HG02981 (cell line): ENCODE data around the gene HELLS.
"Not testable (repeated sequence)": the region's sequence is repeated elsewhere in the genome, so short reads cannot be mapped to it uniquely, and the experiment has no call there.

Experiments
- ATAC-seq: cut with Tn5 transposase; IDR thresholded peaks from one replicate; pipeline ENCODE4 v1.9.1; 2021; ENCODE audit warnings: mild to moderate bottlenecking, moderate library complexity; ENCODE audit not compliant: unreplicated experiment

HELLS gene

DNA sequence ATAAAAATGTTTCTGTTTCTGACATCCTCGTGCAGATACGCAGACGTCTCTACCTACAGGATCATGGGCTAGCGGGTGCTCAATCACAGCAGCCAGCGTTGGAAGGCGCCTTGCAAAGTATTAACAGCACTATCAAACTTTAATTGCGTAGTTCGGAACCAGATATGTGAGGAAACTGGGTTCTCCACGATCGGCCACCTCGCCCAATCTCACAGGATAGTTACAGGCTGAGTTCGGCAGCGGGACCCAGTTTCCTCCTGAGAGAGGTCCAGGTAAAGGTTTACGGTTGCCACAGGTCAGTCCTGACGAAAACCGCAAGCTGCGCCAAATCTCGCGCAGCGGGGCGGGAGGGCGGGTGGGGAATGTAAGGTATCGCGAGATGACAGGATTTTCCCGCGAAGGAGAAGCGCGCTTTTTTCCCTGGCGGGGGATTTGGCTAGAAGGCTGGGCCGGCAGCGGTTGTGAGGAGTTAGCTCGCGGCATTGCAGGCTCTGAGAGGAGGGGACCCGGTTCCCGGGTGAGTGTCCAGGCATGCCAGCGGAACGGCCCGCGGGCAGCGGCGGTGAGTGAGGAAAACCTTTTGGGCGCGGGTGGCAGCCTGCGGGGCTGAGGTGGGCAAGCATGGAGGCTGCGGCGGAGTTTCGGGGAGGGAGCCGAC lies at the start of gene HELLS:
HELLS (plus strand) TSS at position 398 of the 658 bp plus-strand sequence; CDS start at position 532, 134 bp downstream.
- ATAC-seq = peak; percentile 74

- ATAC-seq = peak; percentile 48
These were observed 49.6 kb upstream of the HELLS start for GRCh38 chr10:94496010-94496409.

DNA sequence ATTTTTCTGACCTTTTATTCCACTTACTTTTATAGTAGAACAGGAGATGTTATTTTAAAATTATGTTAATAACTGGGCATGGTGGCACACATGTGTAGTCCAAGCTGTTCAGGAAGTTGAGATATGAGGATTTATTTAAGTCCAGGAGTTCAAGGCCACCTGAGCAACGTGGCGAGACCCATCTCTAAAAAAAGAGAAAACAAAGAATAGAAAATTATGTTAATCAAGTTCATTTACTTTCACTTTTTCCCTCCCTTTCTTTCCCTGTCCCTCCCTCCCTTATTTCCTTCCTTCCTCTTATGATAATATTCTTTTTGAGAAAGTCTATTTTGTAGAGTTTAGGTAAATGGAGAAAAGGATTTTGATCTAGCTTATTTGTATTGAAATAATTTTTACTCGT lies 48.9 kb upstream of the HELLS start:
- no peak for ATAC-seq

- ATAC-seq = no peak
These were observed 45.5 kb upstream of the HELLS start for GRCh38 chr10:94500063-94500462.

GRCh38 chr10:94521276-94522250 lies 24.0 kb upstream of the HELLS start:
- ATAC-seq = no peak

GRCh38 chr10:94524146-94524545 lies 21.4 kb upstream of the HELLS start:
- peak; percentile 56 for ATAC-seq

DNA sequence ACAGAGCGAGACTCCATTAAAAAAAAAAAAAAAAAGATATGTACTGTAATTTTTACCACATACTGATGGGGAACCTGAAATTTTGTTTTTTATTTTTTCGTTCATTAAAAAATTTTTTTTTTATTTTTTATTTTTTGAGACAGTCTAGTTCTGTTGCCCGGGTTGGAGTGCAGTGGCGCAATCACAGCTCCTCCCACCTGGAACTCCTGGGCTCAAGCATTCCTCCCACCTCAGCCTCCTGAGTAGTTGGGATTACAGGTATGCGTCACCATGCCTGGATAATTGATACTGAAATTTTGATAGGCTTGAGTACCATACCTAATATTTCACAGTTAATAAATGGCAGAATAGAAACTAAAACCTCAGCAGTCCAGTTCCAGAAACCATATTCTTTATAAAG lies 20.9 kb upstream of the HELLS start:
- no peak for ATAC-seq

DNA sequence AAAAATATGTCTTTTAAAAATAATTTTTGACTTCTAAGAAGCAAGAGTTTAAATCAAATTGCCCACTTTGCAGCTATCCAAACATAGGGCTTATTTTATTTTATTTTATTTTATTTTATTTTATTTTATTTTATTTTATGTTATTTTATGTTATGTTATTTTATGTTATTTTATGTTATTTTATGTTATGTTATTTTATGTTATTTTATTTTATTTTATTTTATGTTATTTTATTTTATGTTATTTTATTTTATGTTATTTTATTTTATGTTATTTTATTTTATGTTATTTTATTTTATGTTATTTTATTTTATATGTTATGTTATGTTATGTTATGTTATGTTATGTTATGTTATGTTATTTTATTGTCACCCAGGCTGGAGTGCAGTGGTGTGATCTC lies 14.0 kb upstream of the HELLS start:
- ATAC-seq = not testable (repeated sequence)

GRCh38 chr10:94533027-94533426 lies 12.6 kb upstream of the HELLS start:
- ATAC-seq = no peak

DNA sequence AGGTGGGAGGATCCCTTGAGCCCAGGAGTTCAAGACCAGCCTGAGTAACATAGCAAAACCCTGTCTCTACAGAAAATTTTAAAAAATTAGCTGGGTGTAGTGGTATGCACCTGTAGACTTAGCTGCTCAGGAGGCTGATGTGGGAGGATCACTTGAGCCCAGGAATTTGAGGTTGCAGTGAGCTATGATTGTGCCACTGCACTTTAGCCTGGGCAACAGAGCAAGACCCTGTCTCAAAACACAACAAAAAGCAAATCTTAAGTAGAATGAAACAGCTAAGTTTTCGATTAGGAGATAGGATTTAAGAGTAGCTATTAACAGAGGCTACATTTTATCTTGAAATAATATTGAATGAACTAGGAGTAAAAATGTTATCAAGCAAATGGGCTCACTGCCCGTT lies 3.3 kb upstream of the HELLS start:
- not testable (repeated sequence) for ATAC-seq

DNA sequence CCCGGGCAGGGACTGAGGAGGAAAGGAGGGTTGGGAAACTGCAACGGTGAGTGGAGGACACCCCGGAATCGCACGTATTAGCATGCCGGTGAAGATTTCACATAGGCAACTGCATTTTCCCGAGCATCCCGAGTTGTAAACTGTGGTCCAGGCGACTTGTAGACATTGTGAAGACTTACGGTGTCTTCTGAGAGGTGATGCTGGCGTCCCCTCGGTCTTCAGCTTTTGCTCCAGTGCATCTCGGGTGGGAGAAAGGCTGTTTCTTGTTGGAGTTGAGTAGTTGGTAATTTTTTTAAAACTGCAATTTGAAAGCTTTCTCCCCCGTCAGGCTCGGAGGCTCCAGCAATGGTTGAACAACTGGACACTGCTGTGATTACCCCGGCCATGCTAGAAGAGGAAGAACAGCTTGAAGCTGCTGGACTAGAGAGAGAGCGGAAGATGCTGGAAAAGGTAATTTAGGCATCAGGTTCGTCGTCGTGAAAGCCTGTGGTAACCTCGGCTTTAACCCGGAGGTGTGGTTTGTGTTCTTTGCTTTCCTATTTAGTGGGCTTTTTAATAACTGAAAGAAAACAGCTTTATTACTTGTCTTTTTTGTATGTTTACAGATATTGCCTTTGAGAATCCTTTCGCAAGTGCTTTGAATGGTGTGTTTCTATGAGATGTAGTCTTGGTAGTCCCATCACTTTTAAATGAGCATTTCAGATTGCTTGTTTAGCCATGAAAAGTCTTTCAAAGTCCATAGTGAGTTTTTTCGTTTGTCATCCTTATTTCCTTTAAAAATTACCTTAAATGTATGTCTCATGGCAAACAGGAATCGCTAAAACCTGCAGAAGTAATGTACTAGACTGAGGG lies 687 bp downstream of the HELLS start:
- ATAC-seq = no peak

GRCh38 chr10:94546901-94547185 lies 1.3 kb downstream of the HELLS start:
- ATAC-seq = no peak

GRCh38 chr10:94549221-94549620 lies 3.6 kb downstream of the HELLS start:
- no peak for ATAC-seq

- not testable (repeated sequence) for ATAC-seq
These were observed 22.2 kb downstream of the HELLS start for GRCh38 chr10:94567714-94568307.

GRCh38 chr10:94571081-94571480 lies 25.5 kb downstream of the HELLS start:
- ATAC-seq = no peak

GRCh38 chr10:94571528-94571927 lies 25.9 kb downstream of the HELLS start:
- no peak for ATAC-seq

- no peak for ATAC-seq
These were observed 33.2 kb downstream of the HELLS start for GRCh38 chr10:94578790-94579189.

DNA sequence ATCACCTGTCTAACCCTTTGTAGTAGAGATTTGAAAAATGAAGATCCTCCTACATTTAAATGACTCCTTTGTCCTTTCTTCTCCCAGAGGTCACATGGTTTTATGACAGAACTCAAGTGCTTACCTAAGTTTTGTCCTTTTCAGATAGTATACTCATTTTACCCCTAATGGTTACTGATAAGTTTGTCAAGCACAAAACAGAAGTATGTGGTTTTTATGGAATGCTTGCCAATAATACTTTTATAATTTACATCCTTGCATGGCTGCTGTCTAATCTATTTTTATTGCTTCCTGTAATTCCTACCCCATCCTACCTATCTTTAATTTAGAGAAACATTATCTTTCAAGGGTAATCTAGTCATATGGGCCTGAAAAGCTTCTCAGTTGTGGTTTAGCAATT lies 37.5 kb downstream of the HELLS start:
- no peak for ATAC-seq

GRCh38 chr10:94591461-94592205 lies 46.0 kb downstream of the HELLS start:
- peak; percentile 81 for ATAC-seq
